Cardiac muscle cell (in vitro differentiated cells and primary cell): ENCODE measurements around the gene CELF1. TPM values are rescaled to one million over a fixed set of nuclear protein-coding genes. Genes with fewer than 3 reads are reported as not detected.

Source experiments
- DNase-seq, 2 donors: peaks; one replicate each; pipeline versions ENCODE4 v3.0.0 to v3.0.0-alpha.2; 2010 to 2017; ENCODE audit warnings: low read depth in 1 of 2, low spot score in 1 of 2
- H3K27ac ChIP-seq: fragments of 200-600 bp; sonication (generic); 2 replicates; pipeline ENCODE4 v1.5.1; 2016
- H3K27me3 ChIP-seq: fragments of 200-600 bp; sonication (generic); 2 replicates; pipeline ENCODE4 v1.6.0; 2016; ENCODE audit warnings: control low read depth
- H3K36me3 ChIP-seq: fragments of 200-600 bp; sonication (generic); 2 replicates; pipeline ENCODE4 v1.5.1; 2016; ENCODE audit warnings: control low read depth
- H3K4me1 ChIP-seq: fragments of 200-600 bp; sonication (generic); 2 replicates; pipeline ENCODE4 v1.8.1; 2017; ENCODE audit warnings: low read depth, mild to moderate bottlenecking, mixed run types
- H3K4me3 ChIP-seq: fragments of 200-600 bp; sonication (generic); 2 replicates; pipeline ENCODE4 v1.5.1; 2016; ENCODE audit warnings: mild to moderate bottlenecking
- H3K9me3 ChIP-seq: fragments of 200-600 bp; sonication (generic); 2 replicates; pipeline ENCODE4 v1.5.1; 2017; ENCODE audit warnings: low read depth, mild to moderate bottlenecking, control low read depth
- CTCF ChIP-seq: IDR thresholded peaks from 2 replicates; pipeline ENCODE4 v1.5.1; 2012; ENCODE audit warnings: low read depth, mild to moderate bottlenecking, low read length
- polyA plus RNA-seq: library from polyadenylated mRNA; unstranded; fragments of >200 nt; fragmentation: Nextera tagmentation; extraction: Ambion mirVana; gene quantifications from 2 replicates; pipeline ENCODE4 v1.2.1, GENCODE V29; 2016
- total RNA-seq: library from RNA; depleted of rRNA; stranded (reverse); fragments of >200 nt; gene quantifications from 2 replicates; pipeline ENCODE4 v1.2.3, GENCODE V29; 2016

Gene CELF1
- total and polyA plus RNA-seq, 2 experiments from 2014 or later, result 98.9 to 178 TPM

GRCh38 chr11:47514825-47515647, 37.9 kb downstream of the CELF1 start:
- H3K36me3 ChIP-seq, result no peaks in the 10 kb centered on the region
- peaks cover 40% of the 10 kb centered on the region for H3K4me1 ChIP-seq
- peak overlapping the region; percentile 68 for H3K27ac ChIP-seq
- TF ChIP-seq CTCF, result no peak
- H3K27me3 ChIP-seq, result no peaks in the 10 kb centered on the region
- H3K9me3 ChIP-seq, result no peaks in the 10 kb centered on the region
- DNase-seq, result peak in 1 of 2 donors; percentile 82
- H3K4me3 ChIP-seq, result no peak overlapping the region

GRCh38 chr11:47512701-47513100, 40.2 kb downstream of the CELF1 start:
- peak in 1 of 2 donors; percentile 39 for DNase-seq
- TF ChIP-seq CTCF, result no peak
- Histone ChIP-seq H3K27ac (peak overlapping the region; percentile 74), H3K9me3 (no peaks in the 10 kb centered on the region), H3K36me3 (no peaks in the 10 kb centered on the region), H3K4me1 (peaks cover 26% of the 10 kb centered on the region), H3K27me3 (no peaks in the 10 kb centered on the region), H3K4me3 (no peak overlapping the region)

GRCh38 chr11:47511917-47512316, 41.0 kb downstream of the CELF1 start:
- no peak for DNase-seq
- Histone ChIP-seq H3K27me3 (no peaks in the 10 kb centered on the region), H3K4me1 (peaks cover 30% of the 10 kb centered on the region), H3K4me3 (no peak overlapping the region), H3K9me3 (no peaks in the 10 kb centered on the region), H3K27ac (peak overlapping the region; percentile 56), H3K36me3 (no peaks in the 10 kb centered on the region)
- TF ChIP-seq CTCF, result no peak

- H3K36me3 ChIP-seq, result no peaks in the 10 kb centered on the region
- H3K4me1 ChIP-seq, result peaks cover 28% of the 10 kb centered on the region
- TF ChIP-seq CTCF, result no peak
- no peak for DNase-seq
- peak overlapping the region; percentile 50 for H3K27ac ChIP-seq
- H3K27me3 ChIP-seq, result no peaks in the 10 kb centered on the region
- H3K9me3 ChIP-seq, result no peaks in the 10 kb centered on the region
- no peak overlapping the region for H3K4me3 ChIP-seq
Measured at GRCh38 chr11:47510209-47510608, 42.7 kb downstream of the CELF1 start.

- Histone ChIP-seq H3K36me3 (no peaks in the 10 kb centered on the region), H3K9me3 (no peaks in the 10 kb centered on the region), H3K4me3 (no peak overlapping the region), H3K27me3 (no peaks in the 10 kb centered on the region), H3K27ac (peak overlapping the region; percentile 70), H3K4me1 (peaks cover 25% of the 10 kb centered on the region)
- DNase-seq, result no peak
- TF ChIP-seq CTCF, result no peak
Measured at GRCh38 chr11:47509077-47509536, 43.8 kb downstream of the CELF1 start.
